ENCODE measurements around the gene TMEM141.

The TMEM141 gene

DNA sequence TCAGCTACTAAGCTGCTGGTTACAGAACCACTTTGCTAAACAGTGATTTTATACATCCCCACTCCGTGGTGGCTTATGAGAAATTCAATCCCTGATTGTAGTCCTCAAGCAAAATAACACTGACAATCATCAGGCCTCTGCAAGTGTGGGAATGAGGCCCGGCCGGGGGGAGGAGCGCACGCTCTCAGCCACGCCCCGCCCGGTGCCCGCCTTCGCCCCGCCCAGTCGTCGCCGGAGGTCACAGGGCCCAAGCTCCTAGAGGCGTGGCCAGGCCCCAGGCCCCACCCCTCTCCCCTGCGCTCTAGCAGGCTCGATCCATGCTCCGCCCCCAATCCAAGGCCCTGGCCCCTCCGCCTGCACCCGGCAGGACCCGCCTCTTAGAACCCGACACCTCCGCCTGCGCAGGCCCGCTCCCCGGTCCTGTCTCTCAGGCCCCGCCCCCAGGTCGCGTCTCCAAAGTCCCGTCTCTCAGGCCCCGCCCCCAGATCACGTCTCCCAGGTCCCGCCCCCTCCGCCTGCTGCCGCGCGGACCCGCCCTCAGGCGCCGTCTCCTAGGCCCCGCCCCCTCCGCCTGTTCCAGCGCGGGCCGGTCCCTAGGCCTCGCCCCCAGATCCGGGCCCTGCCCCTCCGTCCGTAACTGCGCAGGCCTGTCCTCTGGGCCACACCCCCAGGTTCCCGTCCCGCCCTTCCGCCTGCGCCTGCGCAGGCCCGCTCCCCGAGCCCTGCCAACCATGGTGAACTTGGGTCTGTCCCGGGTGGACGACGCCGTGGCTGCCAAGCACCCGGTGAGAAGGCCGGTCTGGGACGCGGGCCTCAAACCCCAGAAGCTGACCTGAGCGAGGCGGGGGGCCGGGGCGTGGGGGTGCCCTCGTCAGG, at the start of gene TMEM141:
Gene TMEM141, plus strand, starts transcription at position 705 of the 876 bp plus-strand sequence. Its CDS starts 27 bp downstream, at position 732.
- peak; percentile 99 for DNase-seq (ENCODE audit: low read depth)
- TF ChIP-seq, protein P1, sequence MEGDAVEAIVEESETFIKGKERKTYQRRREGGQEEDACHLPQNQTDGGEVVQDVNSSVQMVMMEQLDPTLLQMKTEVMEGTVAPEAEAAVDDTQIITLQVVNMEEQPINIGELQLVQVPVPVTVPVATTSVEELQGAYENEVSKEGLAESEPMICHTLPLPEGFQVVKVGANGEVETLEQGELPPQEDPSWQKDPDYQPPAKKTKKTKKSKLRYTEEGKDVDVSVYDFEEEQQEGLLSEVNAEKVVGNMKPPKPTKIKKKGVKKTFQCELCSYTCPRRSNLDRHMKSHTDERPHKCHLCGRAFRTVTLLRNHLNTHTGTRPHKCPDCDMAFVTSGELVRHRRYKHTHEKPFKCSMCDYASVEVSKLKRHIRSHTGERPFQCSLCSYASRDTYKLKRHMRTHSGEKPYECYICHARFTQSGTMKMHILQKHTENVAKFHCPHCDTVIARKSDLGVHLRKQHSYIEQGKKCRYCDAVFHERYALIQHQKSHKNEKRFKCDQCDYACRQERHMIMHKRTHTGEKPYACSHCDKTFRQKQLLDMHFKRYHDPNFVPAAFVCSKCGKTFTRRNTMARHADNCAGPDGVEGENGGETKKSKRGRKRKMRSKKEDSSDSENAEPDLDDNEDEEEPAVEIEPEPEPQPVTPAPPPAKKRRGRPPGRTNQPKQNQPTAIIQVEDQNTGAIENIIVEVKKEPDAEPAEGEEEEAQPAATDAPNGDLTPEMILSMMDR (conservative IDR thresholded peaks at IDR 0.05; ENCODE audit: low read length) = no peak
- peak within 1 kb of the TSS; percentile 97 for H3K4me3 ChIP-seq (ENCODE audit: low read length)

DNA sequence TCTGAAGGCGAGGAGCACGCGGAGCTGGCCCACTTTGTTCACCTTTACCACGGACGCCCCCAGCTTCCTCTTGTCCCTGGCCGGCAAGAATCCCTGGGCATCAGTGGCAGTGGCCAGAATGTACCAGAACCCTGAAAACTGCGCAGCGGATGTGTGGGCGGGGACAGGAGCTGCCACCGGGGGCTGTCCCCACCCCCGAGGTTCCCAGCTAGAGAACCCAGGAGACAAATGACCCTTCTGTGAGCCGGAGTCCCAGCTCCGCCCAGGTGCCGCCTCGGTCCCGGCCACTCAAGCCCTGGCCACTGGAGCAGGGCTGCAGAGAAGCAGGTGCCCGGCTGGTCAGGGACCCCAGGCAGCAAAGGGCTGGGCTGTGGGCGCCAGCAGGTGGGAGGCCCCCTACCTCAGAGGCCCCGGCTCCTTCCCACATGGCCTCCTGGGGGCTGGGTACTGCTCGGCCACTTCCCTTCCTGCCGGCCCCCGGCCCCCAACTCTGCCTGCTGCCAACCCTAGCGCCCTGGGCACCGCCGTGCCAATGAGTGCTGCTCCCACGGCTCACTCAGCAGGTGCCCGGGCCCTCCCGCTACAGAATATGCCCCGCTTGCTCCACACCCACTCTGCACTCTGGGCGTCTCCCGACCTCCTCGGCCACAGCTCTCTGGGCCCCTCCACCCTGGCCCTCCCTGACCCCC, 49.1 kb upstream of the TMEM141 start:
- no peak overlapping the region for H3K4me3 ChIP-seq (ENCODE audit: low read length)
- TF ChIP-seq, protein P1 (conservative IDR thresholded peaks at IDR 0.05; ENCODE audit: low read length) = no peak
- no peak for DNase-seq (ENCODE audit: low read depth)

DNA sequence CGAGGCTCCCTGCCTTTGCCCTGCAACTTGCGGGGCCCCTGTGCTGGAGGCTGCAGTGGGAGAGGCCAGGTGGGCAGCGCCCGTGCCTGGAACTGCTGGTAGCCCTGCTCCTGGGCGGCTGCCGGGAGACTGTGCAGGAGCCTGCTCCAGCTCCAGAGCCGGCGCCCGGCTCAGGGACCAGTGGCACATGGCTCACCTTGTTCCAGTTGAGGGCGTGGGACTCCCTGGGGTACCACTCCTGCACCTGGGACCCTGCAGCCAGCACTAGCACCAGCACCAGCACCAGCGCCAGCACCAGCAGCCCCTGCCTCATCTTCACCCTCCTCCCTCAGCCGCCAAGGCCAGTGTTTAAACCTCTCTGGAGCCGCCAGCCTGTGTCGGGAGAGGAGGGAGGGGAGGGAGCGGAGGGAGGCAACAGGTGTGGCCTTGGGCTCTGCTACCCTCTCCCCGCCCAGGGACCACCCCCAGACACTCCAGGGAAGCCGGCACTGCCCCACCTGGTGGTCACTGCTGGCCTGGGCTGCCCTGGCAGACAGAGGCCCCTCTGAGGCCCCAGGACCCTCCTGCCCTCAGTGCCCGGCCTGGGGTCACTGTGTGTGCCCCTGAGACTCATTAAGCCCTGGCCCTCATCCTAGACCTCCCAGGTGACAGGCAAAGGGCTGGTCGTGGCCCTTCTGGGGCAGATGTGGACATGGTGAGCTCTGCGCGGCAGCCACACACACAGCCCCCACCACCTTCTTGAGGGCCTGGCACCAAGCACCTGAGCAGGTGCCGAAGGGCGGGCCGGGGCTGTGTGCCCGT, 48.4 kb upstream of the TMEM141 start, which contains the start of gene LCN10:
Gene LCN10, minus strand, starts transcription at position 350 of the 801 bp plus-strand sequence. Its CDS starts 37 bp downstream, at position 313.
- DNase-seq (ENCODE audit: low read depth) = no peak
- H3K4me3 ChIP-seq (ENCODE audit: low read length) = no peak within 1 kb of the TSS
- TF ChIP-seq, protein P1 (conservative IDR thresholded peaks at IDR 0.05; ENCODE audit: low read length) = peak; percentile 25; the same call in 1 of the 2 replicates

DNA sequence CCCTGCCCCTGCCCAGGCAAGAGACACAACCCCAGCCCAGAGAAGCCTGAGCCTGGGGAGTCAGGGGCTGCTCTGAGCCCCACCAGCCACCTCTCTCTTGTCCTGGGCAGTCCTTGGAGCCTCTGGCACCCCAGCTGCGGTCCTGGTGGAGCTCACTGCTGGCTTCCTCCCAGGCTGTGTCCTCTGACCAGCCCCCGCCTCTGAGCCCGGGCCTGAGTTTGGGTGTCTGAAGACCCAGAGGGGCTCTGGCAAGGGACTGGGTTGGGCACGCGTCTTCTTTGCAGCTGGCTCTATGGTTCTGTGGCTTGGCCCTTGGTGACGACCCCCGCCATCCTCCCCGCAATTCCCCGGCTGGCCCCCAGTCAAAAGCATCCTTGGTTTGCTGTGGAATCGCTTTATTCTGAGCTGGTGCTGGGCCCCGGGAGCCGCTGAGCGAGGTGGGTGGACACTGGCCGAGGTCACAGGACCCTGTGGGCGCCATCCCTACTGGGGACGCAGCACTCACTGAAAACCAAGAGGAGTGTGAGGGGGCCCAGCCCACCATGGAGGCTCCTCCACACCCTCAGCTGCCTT, 47.4 kb upstream of the TMEM141 start:
- TF ChIP-seq, protein P1 (conservative IDR thresholded peaks at IDR 0.05; ENCODE audit: low read length) = no peak
- DNase-seq (ENCODE audit: low read depth) = no peak
- no peak overlapping the region for H3K4me3 ChIP-seq (ENCODE audit: low read length)

DNA sequence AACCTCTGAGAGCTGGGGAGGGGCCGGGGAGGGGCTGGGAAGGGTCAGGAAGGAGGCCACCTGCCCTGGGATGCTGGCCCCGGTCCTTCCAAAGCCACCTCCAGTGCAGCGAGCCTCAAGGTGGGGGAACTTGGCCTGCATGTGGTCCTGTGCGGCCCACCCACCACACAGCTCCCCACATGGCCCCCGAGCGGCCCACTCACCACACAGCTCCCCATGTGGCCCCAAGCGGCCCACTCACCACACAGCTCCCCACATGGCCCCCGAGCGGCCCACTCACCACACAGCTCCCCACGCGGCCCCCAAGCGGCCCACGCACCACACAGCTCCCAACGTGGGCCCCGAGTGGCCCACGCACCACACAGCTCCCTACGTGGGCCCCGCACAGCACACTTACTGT, 46.4 kb upstream of the TMEM141 start:
- TF ChIP-seq, protein P1 (conservative IDR thresholded peaks at IDR 0.05; ENCODE audit: low read length) = no peak
- H3K4me3 ChIP-seq (ENCODE audit: low read length) = no peak overlapping the region
- no peak for DNase-seq (ENCODE audit: low read depth)

DNA sequence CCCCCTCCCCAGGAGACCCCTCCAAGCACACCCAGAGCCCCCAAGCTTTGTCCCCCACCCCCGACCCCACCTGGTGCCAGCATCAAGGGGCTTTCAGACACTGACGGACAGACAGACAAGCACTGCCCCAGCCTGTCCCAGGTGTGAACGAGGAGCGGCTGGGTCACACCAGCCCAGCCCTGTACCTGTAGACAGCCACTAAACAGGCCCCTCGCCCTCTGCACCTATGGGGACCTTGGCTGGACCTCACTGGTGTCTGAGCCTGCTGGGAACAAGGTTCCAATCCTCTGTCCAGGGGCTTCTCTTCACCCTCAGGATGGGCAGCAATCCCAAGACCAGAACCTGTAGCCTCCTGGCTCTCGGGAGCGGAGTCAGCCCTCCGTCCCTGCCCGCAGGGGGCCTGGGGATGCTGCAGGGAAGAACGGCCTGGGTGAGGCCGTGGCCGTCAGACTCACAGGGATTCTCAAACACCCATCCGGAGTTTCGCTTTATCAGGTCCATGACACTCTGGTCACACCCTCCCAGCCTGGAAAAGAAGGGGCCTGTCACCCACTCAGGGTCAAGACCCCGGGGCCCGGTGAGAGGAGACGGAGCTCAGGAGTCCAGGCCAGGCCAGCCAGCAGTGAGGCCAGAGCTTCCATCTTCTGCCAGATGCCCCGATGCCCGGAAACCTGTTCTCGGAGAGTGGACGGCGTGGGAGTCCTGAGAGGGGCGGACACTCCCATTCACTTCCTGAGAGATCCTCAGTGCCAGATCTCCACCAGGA, 45.6 kb upstream of the TMEM141 start:
- TF ChIP-seq, protein P1 (conservative IDR thresholded peaks at IDR 0.05; ENCODE audit: low read length) = no peak
- H3K4me3 ChIP-seq (ENCODE audit: low read length) = no peak overlapping the region
- DNase-seq (ENCODE audit: low read depth) = no peak

All from AG10803 (cell line).